Regular cardiac myocyte (primary cell): ENCODE measurements around the gene FLVCR1. TPM values are rescaled to one million over a fixed set of nuclear protein-coding genes. Genes with fewer than 3 reads are reported as not detected.

ENCODE experiments used
- total RNA-seq: library from RNA; depleted of rRNA; stranded (reverse); fragments of >200 nt; gene quantifications from 2 replicates; pipeline ENCODE4 v1.2.3, GENCODE V29; 2014

Gene FLVCR1
- 7.9 and 9.4 TPM in 2 replicates for total RNA-seq

GRCh38 chr1:212857992-212858460 is at the start of gene FLVCR1:
Gene FLVCR1, plus strand, starts transcription at chr1:212858275. Its CDS starts 178 bp downstream, at chr1:212858453.

GRCh38 chr1:212847549-212847948 is 10.5 kb upstream of the FLVCR1 start, which contains the start of gene SPATA45:
Gene SPATA45, minus strand, starts transcription at chr1:212847649. Its CDS starts 11,500 bp downstream, at chr1:212836149.

Other genes with a start within 250 kb of the FLVCR1 start
- 5.4 and 14.9 TPM in 2 replicates for gene ATF3, start 249.5 kb upstream of the FLVCR1 start, total RNA-seq
- gene BATF3, start 158.4 kb upstream of the FLVCR1 start, total RNA-seq = 3.9 and 6.5 TPM in 2 replicates
- gene NSL1, start 66.5 kb upstream of the FLVCR1 start, total RNA-seq = 39.7 and 54.1 TPM in 2 replicates
- gene TATDN3, start 66.4 kb upstream of the FLVCR1 start, total RNA-seq = 12.8 and 20.9 TPM in 2 replicates
- 1.1 TPM in 1 of 2 replicates, not detected in the other for gene SPATA45, start 10.6 kb upstream of the FLVCR1 start, total RNA-seq
- 0.28 TPM in 1 of 2 replicates, not detected in the other for gene VASH2, start 92.3 kb downstream of the FLVCR1 start, total RNA-seq
- 37.2 and 41.7 TPM in 2 replicates for gene ANGEL2, start 157.6 kb downstream of the FLVCR1 start, total RNA-seq
- gene RPS6KC1, start 193.0 kb downstream of the FLVCR1 start, total RNA-seq = 26.5 and 33.0 TPM in 2 replicates